ENCODE data around the gene RND1. TPM values are rescaled to one million over a fixed set of nuclear protein-coding genes. Genes with fewer than 3 reads are reported as not detected.

RND1 gene
- total and polyA plus RNA-seq, 2 of the 13 experiments (the other 11 are each of a cell fraction or from before 2014, with no cell fraction given) = 1.8 to 1.9 TPM

GRCh38 chr12:48865281-48866051 is at the start of gene RND1 (continued):
- TF ChIP-seq PHF20 (CRISPR knock-in tag; IDR thresholded peaks at IDR 0.05) = peak; percentile 54; the same call in 1 of the 2 replicates
- no peak for TF ChIP-seq FOXO4 (CRISPR knock-in tag; conservative IDR thresholded peaks at IDR 0.05)
- 0 out of 2 replicates have a peak, but pooled peaks have one; percentile 10 for TF ChIP-seq FOXP4 (CRISPR knock-in tag; IDR thresholded peaks at IDR 0.05)
- TF ChIP-seq ZFP41 (CRISPR knock-in tag; IDR thresholded peaks at IDR 0.05; ENCODE audit: borderline replicate concordance) = no peak
- TF ChIP-seq ZNF326 (CRISPR knock-in tag; IDR thresholded peaks at IDR 0.05; ENCODE audit: borderline replicate concordance) = no peak
- TF ChIP-seq JUND (CRISPR knock-in tag; IDR thresholded peaks at IDR 0.05) = no peak
- peak; percentile 25; the same call in 1 of the 2 replicates for TF ChIP-seq CREM (IDR thresholded peaks at IDR 0.05)
- TF ChIP-seq CREM (CRISPR knock-in tag; IDR thresholded peaks at IDR 0.05) = no peak
- no peak for TF ChIP-seq XRCC5 (optimal IDR thresholded peaks at IDR 0.05; ENCODE audit: low read length)
- no peak for TF ChIP-seq ZNF569 (CRISPR knock-in tag; IDR thresholded peaks at IDR 0.05; ENCODE audit: borderline replicate concordance)
- no peak for TF ChIP-seq ZNF841 (CRISPR knock-in tag; IDR thresholded peaks at IDR 0.05; ENCODE audit: borderline replicate concordance)
- TF ChIP-seq ZBTB20 (CRISPR knock-in tag; IDR thresholded peaks at IDR 0.05; ENCODE audit: borderline replicate concordance, low read depth) = no peak
- peak; percentile 56; the same call in 1 of the 2 replicates for TF ChIP-seq ZNF563 (CRISPR knock-in tag; IDR thresholded peaks at IDR 0.05)
- TF ChIP-seq LRRFIP1 (CRISPR knock-in tag; conservative IDR thresholded peaks at IDR 0.05) = no peak
- TF ChIP-seq PLRG1 (conservative IDR thresholded peaks at IDR 0.05) = no peak
- no peak for TF ChIP-seq ETV6 (CRISPR knock-in tag; conservative IDR thresholded peaks at IDR 0.05)
- no peak for TF ChIP-seq RAD21 (CRISPR knock-in tag; IDR thresholded peaks at IDR 0.05)
- no peak for TF ChIP-seq KDM5A (IDR thresholded peaks at IDR 0.05; ENCODE audit: borderline replicate concordance, low read length)
- TF ChIP-seq U2AF1 (optimal IDR thresholded peaks at IDR 0.05; ENCODE audit: low read depth, low read length) = no peak
- TF ChIP-seq MTF2 (CRISPR knock-in tag; IDR thresholded peaks at IDR 0.05; ENCODE audit: borderline replicate concordance) = no peak
- TF ChIP-seq EZH2 (conservative IDR thresholded peaks at IDR 0.05; ENCODE audit: low read depth, low read length) = no peak
- TF ChIP-seq HNRNPH1 (optimal IDR thresholded peaks at IDR 0.05; ENCODE audit: low read depth, low read length) = peak; percentile 98
- TF ChIP-seq ZNF800 (CRISPR knock-in tag; IDR thresholded peaks at IDR 0.05) = 0 out of 2 replicates have a peak, but pooled peaks have one; percentile 55

Measured in HepG2 (cell line).